H9 (cell line): Measurements from ENCODE around the gene ST6GALNAC6. TPM values are rescaled to one million over a fixed set of nuclear protein-coding genes. Genes with fewer than 3 reads are reported as not detected.

ENCODE experiments used
- DNase-seq: peaks from one replicate; pipeline ENCODE4 v3.0.0-alpha.2; 2017
- H2AFZ ChIP-seq: one replicate; pipeline ENCODE4 v1.6.1; 2013; ENCODE audit warnings: mild to moderate bottlenecking, low read length, control low read depth, moderate library complexity
- H2AK5ac ChIP-seq: 2 replicates; pipeline ENCODE4 v1.6.1; 2013; ENCODE audit warnings: low read length, control low read depth, mixed read lengths; ENCODE audit not compliant: insufficient read length
- H2BK120ac ChIP-seq: one replicate; pipeline ENCODE4 v1.6.1; 2013; ENCODE audit warnings: low read depth, mild to moderate bottlenecking, low read length, control low read depth, inconsistent platforms; ENCODE audit not compliant: poor library complexity, severe bottlenecking
- H2BK12ac ChIP-seq: 2 replicates; pipeline ENCODE4 v1.6.1; 2013; ENCODE audit warnings: low read length, control low read depth, mixed read lengths, low read depth; ENCODE audit not compliant: insufficient read length
- H2BK15ac ChIP-seq: 2 replicates; pipeline ENCODE4 v1.6.1; 2013; ENCODE audit warnings: low read depth, low read length, control low read depth
- H2BK20ac ChIP-seq: one replicate; pipeline ENCODE4 v1.6.1; 2013; ENCODE audit warnings: low read depth, mild to moderate bottlenecking, low read length, control low read depth, inconsistent platforms; ENCODE audit not compliant: poor library complexity, severe bottlenecking
- H2BK5ac ChIP-seq: 2 replicates; pipeline ENCODE4 v1.6.1; 2013; ENCODE audit warnings: low read length, control low read depth, mixed read lengths; ENCODE audit not compliant: insufficient read length
- H3K14ac ChIP-seq: 2 replicates; pipeline ENCODE4 v1.6.1; 2013; ENCODE audit warnings: low read length, control low read depth; ENCODE audit not compliant: insufficient read depth
- H3K18ac ChIP-seq: 2 replicates; pipeline ENCODE4 v1.6.1; 2013; ENCODE audit warnings: low read depth, mild to moderate bottlenecking, mixed read lengths, low read length, control low read depth; ENCODE audit not compliant: insufficient read length
- H3K23ac ChIP-seq: 2 replicates; pipeline ENCODE4 v1.6.1; 2013; ENCODE audit warnings: low read length, control low read depth, mixed read lengths, low read depth; ENCODE audit not compliant: insufficient read length
- H3K23me2 ChIP-seq: 2 replicates; pipeline ENCODE4 v1.6.1; 2013; ENCODE audit warnings: low read depth, mild to moderate bottlenecking, mixed read lengths, low read length, control low read depth; ENCODE audit not compliant: insufficient read length, poor library complexity, severe bottlenecking
- H3K27ac ChIP-seq: 2 replicates; pipeline ENCODE4 v1.5.1; 2013; ENCODE audit warnings: low read length, control low read depth, mixed read lengths, low read depth; ENCODE audit not compliant: insufficient read length
- H3K27me3 ChIP-seq: 2 replicates; pipeline ENCODE4 v1.6.1; 2013; ENCODE audit warnings: low read length, control low read depth, inconsistent platforms; ENCODE audit not compliant: insufficient read depth
- H3K4ac ChIP-seq: 2 replicates; pipeline ENCODE4 v1.6.1; 2013; ENCODE audit warnings: low read depth, mild to moderate bottlenecking, control low read depth, inconsistent platforms, low read length, moderate library complexity
- H3K4me1 ChIP-seq: 2 replicates; pipeline ENCODE4 v1.6.1; 2013; ENCODE audit warnings: low read length, control low read depth, inconsistent platforms; ENCODE audit not compliant: insufficient read depth
- H3K4me2 ChIP-seq: 2 replicates; pipeline ENCODE4 v1.6.1; 2013; ENCODE audit warnings: low read length, control low read depth, mixed read lengths; ENCODE audit not compliant: insufficient read length, insufficient read depth
- H3K56ac ChIP-seq: 2 replicates; pipeline ENCODE4 v1.6.1; 2013; ENCODE audit warnings: low read depth, mild to moderate bottlenecking, mixed read lengths, low read length, control low read depth; ENCODE audit not compliant: insufficient read length
- H3K79me1 ChIP-seq: 2 replicates; pipeline ENCODE4 v1.6.1; 2013; ENCODE audit warnings: low read depth, mild to moderate bottlenecking, moderate library complexity, low read length, control low read depth, inconsistent platforms; ENCODE audit not compliant: insufficient read depth, poor library complexity, severe bottlenecking
- H3K79me2 ChIP-seq: 2 replicates; pipeline ENCODE4 v1.6.1; 2013; ENCODE audit warnings: low read length, control low read depth, inconsistent platforms; ENCODE audit not compliant: insufficient read depth
- H3K9ac ChIP-seq: 2 replicates; pipeline ENCODE4 v1.6.1; 2013; ENCODE audit warnings: low read length, control low read depth, mixed read lengths; ENCODE audit not compliant: insufficient read length; ENCODE audit errors: extremely low read depth
- H3K9me3 ChIP-seq: one replicate; pipeline ENCODE4 v1.6.1; 2013; ENCODE audit warnings: low read depth, low read length, inconsistent platforms; ENCODE audit not compliant: control insufficient read depth
- H3T11ph ChIP-seq: one replicate; pipeline ENCODE4 v1.6.1; 2013; ENCODE audit warnings: mild to moderate bottlenecking, low read length, control low read depth, inconsistent platforms
- H4K20me1 ChIP-seq: one replicate; pipeline ENCODE4 v1.6.1; 2013; ENCODE audit not compliant: control insufficient read depth, insufficient read length, insufficient read depth
- H4K5ac ChIP-seq: 2 replicates; pipeline ENCODE4 v1.6.1; 2013; ENCODE audit warnings: low read depth, mild to moderate bottlenecking, mixed read lengths, low read length, control low read depth; ENCODE audit not compliant: insufficient read length
- H4K8ac ChIP-seq: replicated peaks from 2 replicates; pipeline ENCODE4 v1.6.1; 2013; ENCODE audit warnings: low read length, control low read depth, mixed read lengths, low read depth; ENCODE audit not compliant: insufficient read length
- H4K91ac ChIP-seq: 2 replicates; pipeline ENCODE4 v1.6.1; 2013; ENCODE audit warnings: low read depth, mild to moderate bottlenecking, moderate library complexity, mixed read lengths, low read length, control low read depth; ENCODE audit not compliant: insufficient read length
- H3K27ac Mint-ChIP-seq, 3 experiments: 2 replicates in 2 of 3; 3 replicates in 1 of 3; pipeline ENCODE4 v1.8.0; 2020 to 2021; ENCODE audit warnings: mixed read lengths in 3 of 3, mild to moderate bottlenecking in 1 of 3, moderate library complexity in 1 of 3
- H3K27me3 Mint-ChIP-seq: 2 replicates; pipeline ENCODE4 v1.8.0; 2021; ENCODE audit warnings: low read depth, mild to moderate bottlenecking, moderate library complexity, mixed read lengths
- H3K36me3 Mint-ChIP-seq, 3 experiments: 2 replicates in 2 of 3; 3 replicates in 1 of 3; pipeline ENCODE4 v1.8.0; 2020 to 2021; ENCODE audit warnings: low read depth in 3 of 3, mixed read lengths in 3 of 3; ENCODE audit not compliant: insufficient read depth in 1 of 3
- H3K4me1 Mint-ChIP-seq, 2 experiments: 2 replicates each; pipeline ENCODE4 v1.8.0; 2020; ENCODE audit warnings: mixed read lengths in 2 of 2
- H3K4me3 Mint-ChIP-seq, 2 experiments: 2 replicates in 1 of 2; 3 replicates in 1 of 2; pipeline ENCODE4 v1.8.0; 2020 to 2021; ENCODE audit warnings: mild to moderate bottlenecking in 2 of 2, mixed read lengths in 2 of 2, moderate library complexity in 1 of 2
- H3K9me3 Mint-ChIP-seq, 2 experiments: 2 replicates in 1 of 2; 3 replicates in 1 of 2; pipeline ENCODE4 v1.8.0; 2020; ENCODE audit warnings: mild to moderate bottlenecking in 2 of 2, mixed read lengths in 2 of 2, moderate library complexity in 1 of 2
- CTCF ChIP-seq: fragments of 200-600 bp; sonication (generic); conservative IDR thresholded peaks from 3 replicates; pipeline ENCODE4 v1.8.0; 2021; ENCODE audit warnings: antibody characterized with exemption, mild to moderate bottlenecking
- WGBS: extraction: QIAGEN DNeasy Blood & Tissue Kit; methylation state at CpG from one replicate; pipeline ENCODE4 v1.1.7; 2013; ENCODE audit warnings: missing lambda C conversion rate, low lambda C conversion rate, mixed read lengths; ENCODE audit not compliant: insufficient read length; ENCODE audit errors: extremely low coverage; 5-methylcytosine and 5-hydroxymethylcytosine counted together
- total RNA-seq: library from RNA; stranded (reverse); gene quantifications from 2 replicates; pipeline ENCODE4 v1.2.1, GENCODE V29; 2021

The ST6GALNAC6 gene
- total RNA-seq, 1 experiment from 2014 or later, result 29.8 TPM

DNA sequence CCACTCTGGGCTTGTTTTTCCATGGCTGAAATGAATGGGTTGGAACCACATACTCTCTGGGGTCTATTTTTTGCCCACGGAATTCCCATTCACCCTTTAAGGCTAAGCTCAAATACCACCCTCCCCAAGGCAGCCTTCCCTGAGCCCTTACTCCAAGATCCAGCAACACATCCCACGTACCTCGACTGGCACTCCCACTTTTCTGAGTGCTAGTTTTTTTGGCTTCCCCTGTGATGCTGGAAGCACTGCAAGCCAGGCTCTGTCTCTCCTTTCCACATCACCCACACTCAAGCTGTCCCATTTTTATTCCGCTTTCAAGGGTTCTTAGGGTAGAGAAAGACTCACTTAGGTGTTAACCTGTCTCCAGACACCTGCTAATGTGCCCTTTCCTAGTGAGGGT, 6.0 kb downstream of the ST6GALNAC6 start:
- Histone ChIP-seq H4K5ac (no peak overlapping the region), H2BK20ac (no peak overlapping the region), H4K91ac (no peak overlapping the region), H2BK120ac (no peak overlapping the region), H4K20me1 (no peaks in the 10 kb centered on the region), H3K4me1 (no peaks in the 10 kb centered on the region; the same call in 1 of the 2 replicates), H3K14ac (no peak overlapping the region), H3K18ac (no peak overlapping the region), H2AK5ac (no peak overlapping the region), H3K4me2 (no peak overlapping the region), H3K4ac (no peak overlapping the region), H3K23me2 (peaks cover under 1% of the 10 kb centered on the region), H3K9me3 (no peaks in the 10 kb centered on the region), H3K23ac (no peak overlapping the region), H2BK15ac (no peak overlapping the region), H3K9ac (no peak overlapping the region), H4K8ac (no peak overlapping the region), H3K79me2 (no peaks in the 10 kb centered on the region), H3K79me1 (no peaks in the 10 kb centered on the region), H2BK5ac (no peak overlapping the region), H3K27ac (no peak overlapping the region), H3T11ph (no peak overlapping the region), H2AFZ (no peak overlapping the region), H3K27me3 (no peaks in the 10 kb centered on the region), H3K56ac (no peak overlapping the region), H2BK12ac (no peak overlapping the region)
- Mint-ChIP-seq H3K36me3 (peaks cover 45 to 68% (median 63%) of the 10 kb centered on the region in 3 experiments), H3K27me3 (no peaks in the 10 kb centered on the region), H3K4me1 (peaks cover 8 to 12% of the 10 kb centered on the region in 2 experiments), H3K9me3 (peaks cover 9% of the 10 kb centered on the region in 2 experiments; a peak in 3 of 5 replicates), H3K27ac (no peak overlapping the region), H3K4me3 (peak overlapping the region in 1 of 2 experiments; percentile 29; a peak in 2 of 5 replicates)
- TF ChIP-seq CTCF, result no peak
- no peak for DNase-seq
- no CpG with 5 or more reads among the region's 4 CpGs for WGBS
